Small intestine (tissue), 7 donors: ENCODE measurements around the gene NMUR1. TPM values are rescaled to one million over a fixed set of nuclear protein-coding genes. Genes with fewer than 3 reads are reported as not detected.
A peak's percentile ranks its signal among the peaks of the same experiment; 100 is the strongest.

ENCODE experiments used
- DNase-seq, 2 donors: peaks; one replicate each; pipeline versions ENCODE4 v3.0.0 to v3.0.0-alpha.2; 2013
- FAIRE-seq: peaks from 2 replicates; lab custom pipeline; 2012; peaks lifted over from hg19 to GRCh38; lab: Jason Lieb, UNC
- H3K27ac ChIP-seq, 3 donors: one replicate each; pipeline ENCODE4 v1.5.1; 2013; ENCODE audit warnings: low read length in 2 of 3, mild to moderate bottlenecking in 2 of 3, control low read depth in 1 of 3, inconsistent platforms in 1 of 3, low read depth in 1 of 3, moderate library complexity in 1 of 3
- H3K27me3 ChIP-seq, 3 donors: one replicate each; pipeline ENCODE4 v1.6.1; 2013; ENCODE audit warnings: low read length in 3 of 3, inconsistent platforms in 1 of 3; ENCODE audit not compliant: control insufficient read depth in 3 of 3, insufficient read depth in 3 of 3
- H3K36me3 ChIP-seq, 3 donors: one replicate each; pipeline ENCODE4 v1.6.1; 2013; ENCODE audit warnings: low read length in 3 of 3, inconsistent platforms in 1 of 3, low read depth in 1 of 3, mild to moderate bottlenecking in 1 of 3, moderate library complexity in 1 of 3; ENCODE audit not compliant: control insufficient read depth in 3 of 3, insufficient read depth in 2 of 3
- H3K4me1 ChIP-seq, 3 donors: one replicate each; pipeline ENCODE4 v1.6.1; 2013; ENCODE audit warnings: low read length in 2 of 3, inconsistent platforms in 1 of 3, low read depth in 1 of 3, mild to moderate bottlenecking in 1 of 3, moderate library complexity in 1 of 3; ENCODE audit not compliant: control insufficient read depth in 3 of 3, insufficient read depth in 2 of 3
- H3K4me3 ChIP-seq, 3 donors: one replicate each; pipeline ENCODE4 v1.5.1; 2013; ENCODE audit warnings: low read length in 3 of 3, control low read depth in 1 of 3, inconsistent platforms in 1 of 3, low read depth in 1 of 3, mild to moderate bottlenecking in 1 of 3, moderate library complexity in 1 of 3
- H3K9me3 ChIP-seq, 2 donors: one replicate each; pipeline ENCODE4 v1.6.1; 2013; ENCODE audit warnings: low read depth in 1 of 2, low read length in 1 of 2; ENCODE audit not compliant: control insufficient read depth in 2 of 2, insufficient read depth in 1 of 2
- WGBS, 3 donors: extraction: QIAGEN DNeasy Blood & Tissue Kit; methylation state at CpG; one replicate each; pipeline ENCODE4 v1.1.7; 2013; 5-methylcytosine and 5-hydroxymethylcytosine counted together
- polyA plus RNA-seq, 4 donors: library from polyadenylated mRNA; stranded (reverse) in 3 of 4; unstranded in 1 of 4; fragments of 200-250 nt in 3 of 4; fragments of 120-200 nt in 1 of 4; gene quantifications; one replicate each; pipeline versions ENCODE4 v1.2.1 to v1.2.3, GENCODE V29; 2013
- donor health status: healthy with polysubstance abuse.
- donor health status: control.
- donor health status: control.
- donor health status: Bipolar disorder and iron deficiency.
- donor health status: healthy.

The NMUR1 gene
- polyA plus RNA-seq, 4 donors = 0.60 to 1.4 (median 0.81) TPM; not detected in 1

GRCh38 chr2:231525248-231526163 lies 4.7 kb downstream of the NMUR1 start:
- Histone ChIP-seq H3K27ac (no peak overlapping the region), H3K9me3 (no peaks in the 10 kb centered on the region), H3K4me1 (peaks cover 0 to 5% (median 0%) of the 10 kb centered on the region in 3 donors), H3K4me3 (no peak overlapping the region), H3K27me3 (peaks cover 0 to 9% (median 0%) of the 10 kb centered on the region in 3 donors), H3K36me3 (no peaks in the 10 kb centered on the region)
- DNase-seq = no peak
- 91 to 94% (median 94%) methylated on average over 23 to 24 of the region's 24 CpGs for WGBS, 3 donors
- FAIRE-seq = no peak

- H3K4me1 ChIP-seq = peaks cover 0 to 5% (median 4%) of the 10 kb centered on the region in 3 donors
- no peaks in the 10 kb centered on the region for H3K36me3 ChIP-seq
- FAIRE-seq (no peak), DNase-seq (no peak)
- H3K9me3 ChIP-seq = no peaks in the 10 kb centered on the region
- peaks cover 0 to 3% (median 0%) of the 10 kb centered on the region in 3 donors for H3K27me3 ChIP-seq
- 85 to 89% (median 88%) methylated on average over 16 of the region's 16 CpGs for WGBS, 3 donors
- no peak overlapping the region for H3K4me3 ChIP-seq
- no peak overlapping the region for H3K27ac ChIP-seq
These were observed 5.6 kb downstream of the NMUR1 start for GRCh38 chr2:231524477-231525247.

DNA sequence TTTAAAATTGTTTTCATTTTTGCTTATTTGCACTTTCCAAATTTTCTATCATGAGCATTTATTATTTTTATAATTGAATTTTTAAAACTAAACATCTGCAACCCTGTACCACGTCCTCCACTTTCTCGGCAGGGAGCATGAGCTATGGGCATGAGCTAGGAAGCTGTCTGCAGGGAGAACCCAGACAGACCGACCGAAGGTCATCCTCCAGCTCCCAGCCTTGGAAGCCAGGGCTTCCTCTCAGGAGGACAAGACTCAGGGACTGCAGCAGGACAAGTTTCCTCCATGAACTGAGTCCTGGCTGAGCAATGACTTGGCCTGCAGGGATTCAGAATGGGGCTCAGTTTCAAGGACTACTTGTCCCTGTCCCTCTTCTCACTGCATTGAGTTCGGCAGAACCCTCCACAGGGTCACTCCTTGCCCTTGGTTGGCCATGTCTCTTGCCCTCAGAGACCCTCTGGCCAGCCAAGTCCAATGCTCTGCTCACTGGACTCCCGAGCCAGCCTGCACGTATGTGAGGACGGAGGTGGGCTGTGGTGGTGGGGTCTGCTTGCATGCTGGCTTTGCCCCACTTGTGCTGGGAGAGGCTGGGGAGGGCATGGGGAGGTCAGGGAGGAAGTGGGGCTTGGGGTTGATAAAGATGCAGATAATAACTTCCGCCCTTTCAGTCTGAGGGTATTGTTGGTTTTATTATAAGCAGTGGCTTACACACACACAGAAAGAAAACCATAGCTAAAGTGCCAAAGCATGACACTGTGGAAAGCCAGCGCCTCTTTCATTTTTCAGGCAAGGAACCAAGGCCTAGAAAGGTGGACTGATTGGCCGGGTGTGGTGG lies 6.6 kb downstream of the NMUR1 start:
- Histone ChIP-seq H3K27ac (peak overlapping the region in 1 of 3 donors; percentile 12), H3K9me3 (no peaks in the 10 kb centered on the region), H3K36me3 (no peaks in the 10 kb centered on the region), H3K4me3 (no peak overlapping the region), H3K4me1 (peaks cover 0 to 5% (median 4%) of the 10 kb centered on the region in 3 donors), H3K27me3 (no peaks in the 10 kb centered on the region)
- peak in 1 of 2 donors; percentile 58 for DNase-seq
- 50 to 60% (median 56%) methylated on average over 11 of the region's 11 CpGs for WGBS, 3 donors
- no peak for FAIRE-seq

- DNase-seq = no peak
- H3K9me3 ChIP-seq = no peaks in the 10 kb centered on the region
- H3K36me3 ChIP-seq = no peaks in the 10 kb centered on the region
- H3K27me3 ChIP-seq = no peaks in the 10 kb centered on the region
- whole genome bisulfite sequencing, 3 donors = 81 to 94% (median 86%) methylated on average over 8 of the region's 8 CpGs
- H3K4me3 ChIP-seq = no peak overlapping the region
- FAIRE-seq = no peak
- H3K4me1 ChIP-seq = peaks cover 0 to 5% (median 4%) of the 10 kb centered on the region in 3 donors
- H3K27ac ChIP-seq = no peak overlapping the region
These were observed 7.6 kb downstream of the NMUR1 start for GRCh38 chr2:231522418-231523180.

- no peak for FAIRE-seq
- WGBS, 3 donors = 67 to 85% (median 80%) methylated on average over 3 of the region's 3 CpGs
- H3K4me1 ChIP-seq = peaks cover 0 to 5% (median 4%) of the 10 kb centered on the region in 3 donors
- no peaks in the 10 kb centered on the region for H3K27me3 ChIP-seq
- H3K4me3 ChIP-seq = no peak overlapping the region
- no peaks in the 10 kb centered on the region for H3K36me3 ChIP-seq
- DNase-seq = no peak
- no peaks in the 10 kb centered on the region for H3K9me3 ChIP-seq
- H3K27ac ChIP-seq = no peak overlapping the region
These were observed 8.8 kb downstream of the NMUR1 start for GRCh38 chr2:231521443-231521842.

- Histone ChIP-seq H3K4me1 (peaks cover 0 to 5% (median 4%) of the 10 kb centered on the region in 3 donors), H3K9me3 (no peaks in the 10 kb centered on the region), H3K27me3 (no peaks in the 10 kb centered on the region), H3K36me3 (no peaks in the 10 kb centered on the region), H3K27ac (no peak overlapping the region), H3K4me3 (no peak overlapping the region)
- WGBS, 3 donors = 51 to 66% (median 62%) methylated on average over 4 of the region's 4 CpGs
- FAIRE-seq = no peak
- no peak for DNase-seq
These were observed 10.2 kb downstream of the NMUR1 start for GRCh38 chr2:231519975-231520555.

DNA sequence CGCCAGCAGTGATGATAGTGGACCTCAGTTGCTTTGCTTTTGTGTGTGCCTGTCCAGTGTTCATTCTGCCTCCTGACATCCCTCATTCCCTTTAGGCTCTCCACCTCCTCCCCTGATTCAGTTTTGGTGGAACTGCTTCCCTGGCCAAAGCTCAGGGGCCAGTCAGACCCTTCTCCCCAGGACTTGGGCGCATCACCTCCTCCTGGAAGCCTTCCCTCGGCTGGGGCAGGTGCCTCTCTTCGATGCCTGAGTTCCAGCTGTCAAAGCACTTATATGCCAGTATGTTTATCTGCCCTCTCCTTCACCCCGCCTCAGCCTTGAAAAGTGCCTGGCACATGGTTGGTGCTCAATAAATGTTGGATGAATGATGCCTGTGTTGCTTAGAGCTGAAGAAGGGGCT lies 11.5 kb downstream of the NMUR1 start:
- H3K27ac ChIP-seq = no peak overlapping the region
- no peaks in the 10 kb centered on the region for H3K36me3 ChIP-seq
- WGBS, 3 donors = 69 to 83% (median 71%) methylated on average over 5 of the region's 5 CpGs
- FAIRE-seq (no peak), DNase-seq (no peak)
- no peaks in the 10 kb centered on the region for H3K9me3 ChIP-seq
- no peak overlapping the region for H3K4me3 ChIP-seq
- peaks cover 0 to 6% (median 4%) of the 10 kb centered on the region in 3 donors for H3K4me1 ChIP-seq
- no peaks in the 10 kb centered on the region for H3K27me3 ChIP-seq
